Thoracic aorta (tissue), 2 donors: ENCODE measurements around the gene CMTR2. TPM values are rescaled to one million over a fixed set of nuclear protein-coding genes. Genes with fewer than 3 reads are reported as not detected.

Experiments
- ATAC-seq: fragments of 150-250 bp; one replicate; pipeline ENCODE4 v1.8.0; 2017; ENCODE audit warnings: low read depth; ENCODE audit not compliant: insufficient number of reproducible peaks, low FRiP score
- DNase-seq: peaks from one replicate; pipeline ENCODE4 v3.0.0-alpha.2; 2020; ENCODE audit warnings: low spot score
- H3K27ac ChIP-seq, 2 donors: fragments of 200-600 bp; sonication (generic); 1 replicate in 1 of 2; 2 replicates in 1 of 2; pipeline ENCODE4 v1.5.1; 2016; ENCODE audit warnings: mild to moderate bottlenecking in 2 of 2, moderate library complexity in 2 of 2
- H3K27me3 ChIP-seq: fragments of 200-600 bp; sonication (generic); replicated peaks from 2 replicates; pipeline ENCODE4 v1.6.0; 2016; ENCODE audit warnings: mild to moderate bottlenecking; ENCODE audit not compliant: insufficient read depth
- H3K36me3 ChIP-seq: fragments of 200-600 bp; sonication (generic); one replicate; pipeline ENCODE4 v1.5.1; 2016
- H3K4me1 ChIP-seq, 2 donors: fragments of 200-600 bp; sonication (generic); 1 replicate in 1 of 2; 2 replicates in 1 of 2; pipeline versions ENCODE4 v1.5.1 to v1.6.0; 2016; ENCODE audit warnings: low read depth in 2 of 2, mild to moderate bottlenecking in 1 of 2; ENCODE audit not compliant: control insufficient read depth in 1 of 2
- H3K4me3 ChIP-seq: fragments of 200-600 bp; sonication (generic); 2 replicates; pipeline ENCODE4 v1.5.1; 2016; ENCODE audit warnings: mild to moderate bottlenecking
- H3K9me3 ChIP-seq: fragments of 200-600 bp; sonication (generic); 2 replicates; pipeline ENCODE4 v1.5.1; 2016
- total RNA-seq, 2 donors: library from RNA; depleted of rRNA; stranded (reverse); fragments of >200 nt; gene quantifications; one replicate each; pipeline versions ENCODE4 v1.1.0 to v1.2.3, GENCODE V29; 2016
- TF ChIP-seq, protein P1 (sequence below): fragments of 200-600 bp; sonication (generic); IDR thresholded peaks from one replicate; pipeline ENCODE4 v1.5.1; 2019; ENCODE audit warnings: antibody characterized with exemption

Gene CMTR2
- total RNA-seq, 2 donors from 2014 or later: 14.6 to 15.9 TPM

DNA sequence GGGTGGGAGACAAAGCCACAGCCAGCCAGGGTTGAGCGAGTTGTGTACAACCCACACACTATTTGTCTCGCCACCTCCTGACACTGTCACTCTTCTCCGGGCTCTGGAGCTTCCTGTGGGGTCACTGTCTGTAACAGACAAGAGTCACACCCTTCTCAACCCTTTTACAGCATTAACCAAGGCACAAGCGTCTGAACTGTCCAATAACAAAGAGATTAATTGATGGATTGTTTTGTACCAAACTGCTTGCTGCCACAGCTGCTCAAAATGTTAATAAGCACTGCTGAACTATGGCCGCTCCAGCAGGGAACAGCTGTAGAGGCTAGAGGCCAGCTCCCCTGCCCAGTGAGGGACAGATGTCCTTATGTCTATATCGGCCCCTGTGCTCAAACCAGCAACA, 33.5 kb downstream of the CMTR2 start:
- no peak for ATAC-seq
- no peaks in the 10 kb centered on the region for H3K9me3 ChIP-seq

DNA sequence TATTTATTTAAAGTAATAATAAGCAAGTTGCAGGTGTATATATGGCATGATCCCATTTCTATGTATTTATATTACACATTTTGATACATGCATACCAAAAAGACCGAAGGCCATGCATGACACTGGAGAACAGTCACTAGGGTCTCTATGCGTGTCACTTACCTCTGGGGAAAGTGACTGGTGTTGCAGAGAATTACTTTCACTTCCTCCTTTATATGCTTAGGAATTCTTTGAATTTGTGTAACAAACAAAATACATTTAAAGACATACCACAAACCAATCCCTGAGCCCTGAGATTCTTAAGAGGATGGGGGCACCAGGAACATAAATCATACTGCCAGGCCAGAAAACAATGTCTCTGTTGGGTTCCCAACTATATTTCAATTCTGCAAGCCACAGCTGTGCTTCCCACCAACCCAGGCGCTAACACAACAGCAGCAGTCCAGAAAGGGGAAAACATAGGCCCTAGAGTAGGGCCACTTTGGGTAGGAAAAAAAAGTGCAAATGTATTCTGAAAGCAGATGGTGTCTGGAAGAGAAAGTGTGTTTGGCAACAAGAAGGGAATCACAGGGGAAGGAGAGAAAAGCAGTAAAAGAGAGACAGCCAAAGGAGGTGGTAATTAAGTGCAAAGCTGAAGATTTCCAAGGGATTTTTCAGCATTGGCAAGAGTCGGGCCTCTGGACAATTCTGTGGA, 34.2 kb downstream of the CMTR2 start:
- TF ChIP-seq, protein P1, sequence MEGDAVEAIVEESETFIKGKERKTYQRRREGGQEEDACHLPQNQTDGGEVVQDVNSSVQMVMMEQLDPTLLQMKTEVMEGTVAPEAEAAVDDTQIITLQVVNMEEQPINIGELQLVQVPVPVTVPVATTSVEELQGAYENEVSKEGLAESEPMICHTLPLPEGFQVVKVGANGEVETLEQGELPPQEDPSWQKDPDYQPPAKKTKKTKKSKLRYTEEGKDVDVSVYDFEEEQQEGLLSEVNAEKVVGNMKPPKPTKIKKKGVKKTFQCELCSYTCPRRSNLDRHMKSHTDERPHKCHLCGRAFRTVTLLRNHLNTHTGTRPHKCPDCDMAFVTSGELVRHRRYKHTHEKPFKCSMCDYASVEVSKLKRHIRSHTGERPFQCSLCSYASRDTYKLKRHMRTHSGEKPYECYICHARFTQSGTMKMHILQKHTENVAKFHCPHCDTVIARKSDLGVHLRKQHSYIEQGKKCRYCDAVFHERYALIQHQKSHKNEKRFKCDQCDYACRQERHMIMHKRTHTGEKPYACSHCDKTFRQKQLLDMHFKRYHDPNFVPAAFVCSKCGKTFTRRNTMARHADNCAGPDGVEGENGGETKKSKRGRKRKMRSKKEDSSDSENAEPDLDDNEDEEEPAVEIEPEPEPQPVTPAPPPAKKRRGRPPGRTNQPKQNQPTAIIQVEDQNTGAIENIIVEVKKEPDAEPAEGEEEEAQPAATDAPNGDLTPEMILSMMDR: no peak
- DNase-seq: no peak
- Histone ChIP-seq H3K36me3 (no peaks in the 10 kb centered on the region), H3K27me3 (no peaks in the 10 kb centered on the region), H3K4me1 (no peaks in the 10 kb centered on the region), H3K9me3 (no peaks in the 10 kb centered on the region), H3K27ac (no peak overlapping the region), H3K4me3 (no peak overlapping the region)
- ATAC-seq: no peak

More for the DNA sequence above, 33.5 kb downstream of the CMTR2 start:
- Histone ChIP-seq H3K4me3 (no peak overlapping the region), H3K27ac (no peak overlapping the region), H3K4me1 (no peaks in the 10 kb centered on the region), H3K27me3 (no peaks in the 10 kb centered on the region), H3K36me3 (no peaks in the 10 kb centered on the region)
- no peak for DNase-seq
- TF ChIP-seq, protein P1: no peak

DNA sequence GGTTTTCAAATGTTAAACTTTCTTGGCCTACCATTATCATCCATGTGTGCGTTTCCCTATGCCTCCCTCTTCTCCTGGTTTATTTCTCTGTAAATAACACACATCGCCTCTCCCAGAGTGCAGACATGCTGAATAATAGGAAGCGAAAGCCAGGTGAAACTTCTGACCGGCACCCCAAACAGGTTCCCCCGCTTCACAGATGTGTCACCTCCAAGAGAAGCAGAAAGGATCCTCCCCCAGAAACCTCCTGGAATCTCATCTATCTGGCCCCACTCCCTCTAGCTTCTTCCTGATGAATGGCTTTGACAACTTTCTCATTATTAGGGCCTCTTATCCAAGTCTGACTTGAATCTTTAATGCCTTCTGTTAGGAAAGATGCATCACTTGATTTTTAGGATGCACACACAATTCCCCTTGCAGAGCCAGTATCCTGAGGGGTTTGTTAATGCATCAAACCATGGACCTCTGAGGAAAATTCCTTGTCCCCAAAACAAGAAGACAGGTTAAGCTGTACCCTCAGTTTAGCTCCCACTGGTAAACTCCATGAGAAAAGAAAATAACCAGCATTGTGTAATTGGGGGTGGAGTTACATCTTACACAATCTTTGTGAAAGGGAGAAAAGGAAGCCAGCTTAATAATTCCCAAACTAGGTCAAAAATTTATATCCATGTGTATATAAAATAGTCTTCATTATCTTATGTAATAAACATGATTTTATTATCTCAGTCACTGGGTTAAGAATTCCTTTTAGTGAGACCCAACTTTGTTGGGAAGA, 38.6 kb downstream of the CMTR2 start:
- H3K4me1 ChIP-seq: no peaks in the 10 kb centered on the region
- no peaks in the 10 kb centered on the region for H3K36me3 ChIP-seq
- H3K4me3 ChIP-seq: no peak overlapping the region
- no peaks in the 10 kb centered on the region for H3K9me3 ChIP-seq
- H3K27ac ChIP-seq: no peak overlapping the region
- TF ChIP-seq, protein P1: no peak
- H3K27me3 ChIP-seq: no peaks in the 10 kb centered on the region
- ATAC-seq (no peak), DNase-seq (no peak)

DNA sequence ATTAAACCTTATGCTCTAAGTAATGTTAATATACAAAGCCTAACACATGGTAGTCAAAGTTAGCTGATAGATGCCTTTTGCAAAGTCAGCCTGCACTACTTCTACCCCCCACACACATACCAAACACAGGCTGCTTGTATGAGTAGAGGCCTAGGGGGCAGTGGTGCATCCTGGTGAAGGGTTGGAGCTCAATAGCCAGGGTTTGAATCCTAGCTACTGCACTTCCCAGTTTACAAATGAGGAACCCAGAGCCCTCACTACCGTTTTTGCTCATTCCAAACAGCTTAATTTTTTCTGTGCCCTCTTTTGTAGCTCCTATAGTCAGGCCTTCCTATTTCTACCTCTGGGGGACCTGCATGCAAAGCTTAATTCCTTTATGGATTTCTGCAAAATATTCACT, 39.8 kb downstream of the CMTR2 start:
- Histone ChIP-seq H3K9me3 (no peaks in the 10 kb centered on the region), H3K36me3 (no peaks in the 10 kb centered on the region), H3K27me3 (no peaks in the 10 kb centered on the region), H3K4me3 (no peak overlapping the region), H3K27ac (no peak overlapping the region), H3K4me1 (no peaks in the 10 kb centered on the region)
- DNase-seq (no peak), ATAC-seq (no peak)
- TF ChIP-seq, protein P1: no peak

DNA sequence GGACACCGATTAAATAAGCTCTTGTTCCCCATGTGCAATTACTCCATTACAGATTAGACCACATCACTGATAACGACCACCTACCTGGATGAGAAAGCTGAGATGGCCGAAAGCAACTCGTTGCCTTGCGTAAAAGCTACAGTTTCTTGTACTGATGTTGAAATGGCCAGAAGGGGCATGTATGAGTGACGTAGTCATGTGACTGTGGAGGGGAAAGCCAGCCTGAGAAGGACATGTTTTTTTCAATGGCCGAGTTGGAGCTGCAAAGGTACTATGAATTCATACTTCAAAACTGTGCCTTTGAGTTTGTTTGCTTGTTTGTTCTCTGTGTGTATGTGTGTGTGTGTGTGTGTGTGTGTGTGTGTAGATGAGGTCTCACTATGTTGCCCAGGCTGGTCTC, 41.7 kb downstream of the CMTR2 start:
- Histone ChIP-seq H3K4me3 (no peak overlapping the region), H3K27me3 (no peaks in the 10 kb centered on the region), H3K27ac (no peak overlapping the region), H3K4me1 (no peaks in the 10 kb centered on the region), H3K9me3 (no peaks in the 10 kb centered on the region), H3K36me3 (no peaks in the 10 kb centered on the region)
- DNase-seq (no peak), ATAC-seq (no peak)
- TF ChIP-seq, protein P1: no peak
